Measurements from ENCODE around the gene FREM3.

The FREM3 gene

DNA sequence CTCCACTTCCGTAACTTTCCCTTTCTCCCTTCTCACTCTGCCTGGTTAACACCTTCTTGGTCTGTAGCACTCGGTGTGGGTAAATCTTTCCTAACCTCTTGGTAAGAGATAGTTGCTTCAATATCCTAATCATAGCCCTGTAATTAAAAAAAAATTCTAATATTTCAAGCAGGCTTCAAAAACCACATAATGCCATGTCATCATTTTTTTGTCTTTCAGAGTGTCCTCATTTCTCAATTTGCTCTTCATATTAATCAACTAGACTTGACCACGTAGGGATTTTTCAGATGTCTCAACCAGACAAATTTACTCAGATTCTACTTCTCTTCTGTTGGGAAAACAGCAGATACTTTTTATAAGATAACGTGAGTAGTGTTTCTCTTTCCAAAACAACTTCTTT lies 91.0 kb downstream of the FREM3 start:
- Histone ChIP-seq H3K4me3 (ENCODE audit: insufficient read depth, low read length, poor library complexity, severe bottlenecking) (no peak overlapping the region), H3K9me2 (replicated peaks; ENCODE audit: insufficient read depth, low read length) (no peaks in the 10 kb centered on the region), H3K4me2 (ENCODE audit: low read depth, low read length, poor library complexity, severe bottlenecking) (no peak overlapping the region), H3K27ac (ENCODE audit: low read depth, low read length) (no peak overlapping the region), H2AFZ (ENCODE audit: low read depth, low read length, severe bottlenecking) (no peak overlapping the region), H3K27me3 (ENCODE audit: low read length) (no peaks in the 10 kb centered on the region), H3F3A (ENCODE audit: insufficient read depth) (no peaks in the 10 kb centered on the region), H3K79me2 (ENCODE audit: insufficient read depth, low read length) (no peaks in the 10 kb centered on the region), H3K9me3 (ENCODE audit: insufficient read depth, low read length) (no peaks in the 10 kb centered on the region), H3K36me3 (ENCODE audit: low read length) (no peaks in the 10 kb centered on the region), H3K9ac (ENCODE audit: low read length) (no peak overlapping the region), H4K20me1 (ENCODE audit: low read depth, low read length) (no peaks in the 10 kb centered on the region)
- TF ChIP-seq, protein P1, sequence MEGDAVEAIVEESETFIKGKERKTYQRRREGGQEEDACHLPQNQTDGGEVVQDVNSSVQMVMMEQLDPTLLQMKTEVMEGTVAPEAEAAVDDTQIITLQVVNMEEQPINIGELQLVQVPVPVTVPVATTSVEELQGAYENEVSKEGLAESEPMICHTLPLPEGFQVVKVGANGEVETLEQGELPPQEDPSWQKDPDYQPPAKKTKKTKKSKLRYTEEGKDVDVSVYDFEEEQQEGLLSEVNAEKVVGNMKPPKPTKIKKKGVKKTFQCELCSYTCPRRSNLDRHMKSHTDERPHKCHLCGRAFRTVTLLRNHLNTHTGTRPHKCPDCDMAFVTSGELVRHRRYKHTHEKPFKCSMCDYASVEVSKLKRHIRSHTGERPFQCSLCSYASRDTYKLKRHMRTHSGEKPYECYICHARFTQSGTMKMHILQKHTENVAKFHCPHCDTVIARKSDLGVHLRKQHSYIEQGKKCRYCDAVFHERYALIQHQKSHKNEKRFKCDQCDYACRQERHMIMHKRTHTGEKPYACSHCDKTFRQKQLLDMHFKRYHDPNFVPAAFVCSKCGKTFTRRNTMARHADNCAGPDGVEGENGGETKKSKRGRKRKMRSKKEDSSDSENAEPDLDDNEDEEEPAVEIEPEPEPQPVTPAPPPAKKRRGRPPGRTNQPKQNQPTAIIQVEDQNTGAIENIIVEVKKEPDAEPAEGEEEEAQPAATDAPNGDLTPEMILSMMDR (IDR thresholded peaks at IDR 0.05; ENCODE audit: insufficient read depth, low read length, poor library complexity, severe bottlenecking) = no peak
- no peak for TF ChIP-seq EZH2phosphoT487 (conservative IDR thresholded peaks at IDR 0.05; ENCODE audit: low read length)

DNA sequence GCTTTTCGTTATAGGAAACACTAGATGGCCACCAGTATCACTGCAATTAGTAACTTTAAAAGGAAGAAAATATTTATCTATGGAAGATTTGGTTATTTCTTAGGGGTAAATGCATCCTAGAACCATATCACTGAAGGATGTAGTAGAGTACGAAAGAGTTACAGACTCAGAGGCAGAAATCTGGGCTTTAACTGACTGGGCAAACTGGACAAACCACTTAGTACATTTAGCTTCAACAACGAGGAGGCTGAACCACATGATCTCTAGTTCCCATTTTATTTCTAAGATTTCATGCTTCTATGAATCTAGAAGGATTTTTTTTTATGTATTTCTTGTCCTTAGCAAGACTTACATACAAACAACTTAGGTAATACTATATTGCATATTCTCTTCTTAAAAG lies 94.0 kb downstream of the FREM3 start:
- H3K4me2 ChIP-seq (ENCODE audit: low read depth, low read length, poor library complexity, severe bottlenecking) = no peak overlapping the region
- no peaks in the 10 kb centered on the region for H4K20me1 ChIP-seq (ENCODE audit: low read depth, low read length)
- H3K9me3 ChIP-seq (ENCODE audit: insufficient read depth, low read length) = no peaks in the 10 kb centered on the region
- no peak overlapping the region for H3K27ac ChIP-seq (ENCODE audit: low read depth, low read length)
- H3K36me3 ChIP-seq (ENCODE audit: low read length) = no peaks in the 10 kb centered on the region
- TF ChIP-seq EZH2phosphoT487 (conservative IDR thresholded peaks at IDR 0.05; ENCODE audit: low read length) = no peak
- TF ChIP-seq, protein P1 (IDR thresholded peaks at IDR 0.05; ENCODE audit: insufficient read depth, low read length, poor library complexity, severe bottlenecking) = no peak
- no peaks in the 10 kb centered on the region for H3K79me2 ChIP-seq (ENCODE audit: insufficient read depth, low read length)
- H3K9me2 ChIP-seq (replicated peaks; ENCODE audit: insufficient read depth, low read length) = no peaks in the 10 kb centered on the region
- no peaks in the 10 kb centered on the region for H3K27me3 ChIP-seq (ENCODE audit: low read length)
- no peaks in the 10 kb centered on the region for H3F3A ChIP-seq (ENCODE audit: insufficient read depth)
- H2AFZ ChIP-seq (ENCODE audit: low read depth, low read length, severe bottlenecking) = no peak overlapping the region
- H3K4me3 ChIP-seq (ENCODE audit: insufficient read depth, low read length, poor library complexity, severe bottlenecking) = no peak overlapping the region
- no peak overlapping the region for H3K9ac ChIP-seq (ENCODE audit: low read length)

DNA sequence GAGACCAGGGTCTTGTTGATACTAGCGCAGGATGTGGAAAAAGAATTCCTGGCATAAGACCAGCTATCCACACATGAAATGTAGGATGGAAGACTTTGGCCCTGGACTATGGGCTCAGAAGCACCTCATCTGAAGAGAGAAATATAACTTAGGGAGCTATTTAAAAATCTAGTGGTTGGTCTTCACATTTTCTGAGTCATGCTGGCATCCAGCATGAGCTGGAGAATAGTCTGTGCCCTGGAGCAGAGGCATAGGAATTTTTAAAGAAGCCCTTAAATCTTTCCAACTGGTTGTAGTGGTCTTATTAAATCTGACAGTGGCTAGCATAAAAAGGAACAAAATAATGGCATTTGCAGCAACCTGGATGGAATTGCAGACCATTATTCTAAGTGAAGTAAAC lies 100.6 kb downstream of the FREM3 start:
- H3K36me3 ChIP-seq (ENCODE audit: low read length) = no peaks in the 10 kb centered on the region
- no peak overlapping the region for H3K27ac ChIP-seq (ENCODE audit: low read depth, low read length)
- H3K79me2 ChIP-seq (ENCODE audit: insufficient read depth, low read length) = no peaks in the 10 kb centered on the region
- TF ChIP-seq, protein P1 (IDR thresholded peaks at IDR 0.05; ENCODE audit: insufficient read depth, low read length, poor library complexity, severe bottlenecking) = no peak
- no peak for TF ChIP-seq EZH2phosphoT487 (conservative IDR thresholded peaks at IDR 0.05; ENCODE audit: low read length)
- no peaks in the 10 kb centered on the region for H3K9me2 ChIP-seq (replicated peaks; ENCODE audit: insufficient read depth, low read length)
- H4K20me1 ChIP-seq (ENCODE audit: low read depth, low read length) = no peaks in the 10 kb centered on the region
- H3K27me3 ChIP-seq (ENCODE audit: low read length) = no peaks in the 10 kb centered on the region
- no peak overlapping the region for H3K4me2 ChIP-seq (ENCODE audit: low read depth, low read length, poor library complexity, severe bottlenecking)
- H2AFZ ChIP-seq (ENCODE audit: low read depth, low read length, severe bottlenecking) = no peak overlapping the region
- H3F3A ChIP-seq (ENCODE audit: insufficient read depth) = no peaks in the 10 kb centered on the region
- no peak overlapping the region for H3K4me3 ChIP-seq (ENCODE audit: insufficient read depth, low read length, poor library complexity, severe bottlenecking)
- H3K9ac ChIP-seq (ENCODE audit: low read length) = no peak overlapping the region
- H3K9me3 ChIP-seq (ENCODE audit: insufficient read depth, low read length) = no peaks in the 10 kb centered on the region

All from SU-DHL-6 (cell line).